ENCODE data around the gene GCHFR.

Gene GCHFR

GRCh38 chr15:40789119-40789518 is 25.3 kb downstream of the GCHFR start:
- no peaks in the 10 kb centered on the region for H3K4me1 ChIP-seq (ENCODE audit: low read length)
- H3K79me2 ChIP-seq (ENCODE audit: low read length): peaks cover 5% of the 10 kb centered on the region; the same call in 1 of the 2 replicates
- no peaks in the 10 kb centered on the region for H3K9me2 ChIP-seq (replicated peaks; ENCODE audit: insufficient read depth, low read length)
- H3F3A ChIP-seq (ENCODE audit: insufficient read depth, low read length): no peaks in the 10 kb centered on the region
- no peaks in the 10 kb centered on the region for H4K20me1 ChIP-seq (ENCODE audit: insufficient read depth, low read length)
- no peak for DNase-seq
- H2AFZ ChIP-seq (ENCODE audit: low read length): no peak overlapping the region
- H3K9ac ChIP-seq (ENCODE audit: low read length): no peak overlapping the region
- no peak overlapping the region for H3K4me2 ChIP-seq (ENCODE audit: low read depth, low read length)
- H3K27ac ChIP-seq (ENCODE audit: low read length): no peak overlapping the region
- H3K9me3 ChIP-seq (replicated peaks; ENCODE audit: insufficient read depth, low read length): no peaks in the 10 kb centered on the region
- H3K27me3 ChIP-seq (replicated peaks; ENCODE audit: insufficient read depth, low read length): no peaks in the 10 kb centered on the region
- no peaks in the 10 kb centered on the region for H3K36me3 ChIP-seq (replicated peaks; ENCODE audit: insufficient read depth, low read length)
- no peak for TF ChIP-seq EZH2 (optimal IDR thresholded peaks at IDR 0.05; ENCODE audit: low read depth, low read length)
- TF ChIP-seq EZH2phosphoT487 (IDR thresholded peaks at IDR 0.05; ENCODE audit: low read length): no peak
- no peak for TF ChIP-seq CTCF (IDR thresholded peaks at IDR 0.05; ENCODE audit: low read length)
- H3K4me3 ChIP-seq (ENCODE audit: low read length): no peak overlapping the region

- Histone ChIP-seq H3K9ac (ENCODE audit: low read length) (no peak overlapping the region), H3K4me1 (ENCODE audit: low read length) (no peaks in the 10 kb centered on the region), H3K9me3 (replicated peaks; ENCODE audit: insufficient read depth, low read length) (no peaks in the 10 kb centered on the region), H3K4me3 (ENCODE audit: low read length) (no peak overlapping the region), H3F3A (ENCODE audit: insufficient read depth, low read length) (no peaks in the 10 kb centered on the region), H3K36me3 (replicated peaks; ENCODE audit: insufficient read depth, low read length) (no peaks in the 10 kb centered on the region), H2AFZ (ENCODE audit: low read length) (no peak overlapping the region), H3K27me3 (replicated peaks; ENCODE audit: insufficient read depth, low read length) (no peaks in the 10 kb centered on the region), H3K79me2 (ENCODE audit: low read length) (peaks cover 5% of the 10 kb centered on the region; the same call in 1 of the 2 replicates), H3K27ac (ENCODE audit: low read length) (no peak overlapping the region), H4K20me1 (ENCODE audit: insufficient read depth, low read length) (no peaks in the 10 kb centered on the region), H3K9me2 (replicated peaks; ENCODE audit: insufficient read depth, low read length) (no peaks in the 10 kb centered on the region), H3K4me2 (ENCODE audit: low read depth, low read length) (no peak overlapping the region)
- no peak for DNase-seq
- no peak for TF ChIP-seq EZH2 (optimal IDR thresholded peaks at IDR 0.05; ENCODE audit: low read depth, low read length)
- TF ChIP-seq EZH2phosphoT487 (IDR thresholded peaks at IDR 0.05; ENCODE audit: low read length): no peak
- no peak for TF ChIP-seq CTCF (IDR thresholded peaks at IDR 0.05; ENCODE audit: low read length)
Measured at GRCh38 chr15:40789999-40790398, 26.1 kb downstream of the GCHFR start.

GRCh38 chr15:40790718-40791117 is 26.9 kb downstream of the GCHFR start:
- no peaks in the 10 kb centered on the region for H4K20me1 ChIP-seq (ENCODE audit: insufficient read depth, low read length)
- H3K4me1 ChIP-seq (ENCODE audit: low read length): no peaks in the 10 kb centered on the region
- H3K27ac ChIP-seq (ENCODE audit: low read length): no peak overlapping the region
- H3K36me3 ChIP-seq (replicated peaks; ENCODE audit: insufficient read depth, low read length): no peaks in the 10 kb centered on the region
- no peak overlapping the region for H3K4me3 ChIP-seq (ENCODE audit: low read length)
- H3K79me2 ChIP-seq (ENCODE audit: low read length): peaks cover 5% of the 10 kb centered on the region; the same call in 1 of the 2 replicates
- no peak overlapping the region for H3K4me2 ChIP-seq (ENCODE audit: low read depth, low read length)
- H3K9me2 ChIP-seq (replicated peaks; ENCODE audit: insufficient read depth, low read length): no peaks in the 10 kb centered on the region
- H2AFZ ChIP-seq (ENCODE audit: low read length): no peak overlapping the region
- no peaks in the 10 kb centered on the region for H3K27me3 ChIP-seq (replicated peaks; ENCODE audit: insufficient read depth, low read length)
- TF ChIP-seq EZH2 (optimal IDR thresholded peaks at IDR 0.05; ENCODE audit: low read depth, low read length) (no peak), CTCF (IDR thresholded peaks at IDR 0.05; ENCODE audit: low read length) (no peak), EZH2phosphoT487 (IDR thresholded peaks at IDR 0.05; ENCODE audit: low read length) (no peak)
- no peaks in the 10 kb centered on the region for H3F3A ChIP-seq (ENCODE audit: insufficient read depth, low read length)
- H3K9ac ChIP-seq (ENCODE audit: low read length): no peak overlapping the region
- no peak for DNase-seq
- H3K9me3 ChIP-seq (replicated peaks; ENCODE audit: insufficient read depth, low read length): no peaks in the 10 kb centered on the region

Data from MM.1S (cell line).